ENCODE results near the gene CDCP1.

Gene CDCP1

DNA sequence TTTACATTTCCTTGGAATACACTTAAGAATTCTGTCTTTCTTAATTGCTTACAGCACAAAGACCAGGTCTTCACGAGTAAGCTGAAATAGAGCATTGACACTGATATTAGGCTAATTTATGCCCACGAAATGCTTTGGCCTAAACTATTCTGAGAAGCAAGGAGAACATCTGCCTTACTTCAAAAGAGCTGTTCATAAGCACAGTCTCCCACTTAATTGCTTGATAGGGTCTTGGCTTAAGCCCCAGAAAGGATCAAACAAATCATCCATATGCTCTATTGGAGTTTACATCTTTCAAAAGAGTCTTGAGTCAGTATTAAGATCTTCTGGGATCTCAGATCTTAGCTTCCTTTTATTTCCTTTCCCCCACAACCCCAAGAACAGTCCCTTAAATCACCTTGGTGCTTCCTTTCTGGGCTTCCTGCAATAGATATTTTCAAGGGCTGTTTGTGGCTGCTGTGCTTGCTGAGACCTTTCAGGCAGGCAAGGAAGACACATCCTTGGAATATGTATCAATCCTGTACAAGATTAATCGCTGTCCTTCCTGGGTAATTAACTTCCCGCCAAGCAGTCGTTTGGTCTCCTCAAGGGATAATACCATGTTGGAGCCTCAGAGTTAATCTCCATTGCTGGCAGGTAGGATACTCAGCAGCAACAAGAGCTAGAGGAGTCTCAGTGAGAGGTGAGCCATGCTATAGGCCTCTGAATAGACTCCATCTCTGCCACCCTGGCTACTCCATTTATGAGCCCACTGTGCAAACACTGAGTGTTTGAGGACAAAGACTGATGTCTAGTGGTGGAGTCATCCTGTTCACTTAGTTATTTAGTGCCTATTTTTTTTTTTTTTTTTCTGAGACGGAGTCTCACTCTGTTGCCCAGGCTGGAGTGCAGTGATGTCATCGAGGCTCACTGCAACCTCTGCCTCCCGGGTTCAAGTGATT, 42.8 kb upstream of the CDCP1 start:
- Mint-ChIP-seq H3K36me3 (ENCODE audit: low read depth) (no peaks in the 10 kb centered on the region), H3K9me3 (no peaks in the 10 kb centered on the region), H3K27ac (peak overlapping the region; percentile 83 to 92 (median 92)), H3K27me3 (ENCODE audit: low read depth) (peaks cover 5% of the 10 kb centered on the region), H3K4me1 (peaks cover 46% of the 10 kb centered on the region), H3K4me3 (no peak overlapping the region)
- TF ChIP-seq, protein P1, sequence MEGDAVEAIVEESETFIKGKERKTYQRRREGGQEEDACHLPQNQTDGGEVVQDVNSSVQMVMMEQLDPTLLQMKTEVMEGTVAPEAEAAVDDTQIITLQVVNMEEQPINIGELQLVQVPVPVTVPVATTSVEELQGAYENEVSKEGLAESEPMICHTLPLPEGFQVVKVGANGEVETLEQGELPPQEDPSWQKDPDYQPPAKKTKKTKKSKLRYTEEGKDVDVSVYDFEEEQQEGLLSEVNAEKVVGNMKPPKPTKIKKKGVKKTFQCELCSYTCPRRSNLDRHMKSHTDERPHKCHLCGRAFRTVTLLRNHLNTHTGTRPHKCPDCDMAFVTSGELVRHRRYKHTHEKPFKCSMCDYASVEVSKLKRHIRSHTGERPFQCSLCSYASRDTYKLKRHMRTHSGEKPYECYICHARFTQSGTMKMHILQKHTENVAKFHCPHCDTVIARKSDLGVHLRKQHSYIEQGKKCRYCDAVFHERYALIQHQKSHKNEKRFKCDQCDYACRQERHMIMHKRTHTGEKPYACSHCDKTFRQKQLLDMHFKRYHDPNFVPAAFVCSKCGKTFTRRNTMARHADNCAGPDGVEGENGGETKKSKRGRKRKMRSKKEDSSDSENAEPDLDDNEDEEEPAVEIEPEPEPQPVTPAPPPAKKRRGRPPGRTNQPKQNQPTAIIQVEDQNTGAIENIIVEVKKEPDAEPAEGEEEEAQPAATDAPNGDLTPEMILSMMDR (IDR thresholded peaks at IDR 0.05; ENCODE audit: unreplicated experiment in 3 of 3) = no peak

- H3K9me3 Mint-ChIP-seq = no peaks in the 10 kb centered on the region
- H3K4me3 Mint-ChIP-seq = no peak overlapping the region
- TF ChIP-seq, protein P1 (IDR thresholded peaks at IDR 0.05; ENCODE audit: unreplicated experiment in 3 of 3) = no peak
- H3K27ac Mint-ChIP-seq = peak overlapping the region; percentile 67 to 92 (median 83)
- H3K4me1 Mint-ChIP-seq = peaks cover 57% of the 10 kb centered on the region
- H3K36me3 Mint-ChIP-seq (ENCODE audit: low read depth) = no peaks in the 10 kb centered on the region
- H3K27me3 Mint-ChIP-seq (ENCODE audit: low read depth) = peaks cover 5% of the 10 kb centered on the region
Observed at GRCh38 chr3:45187694-45188141, 41.5 kb upstream of the CDCP1 start.

DNA sequence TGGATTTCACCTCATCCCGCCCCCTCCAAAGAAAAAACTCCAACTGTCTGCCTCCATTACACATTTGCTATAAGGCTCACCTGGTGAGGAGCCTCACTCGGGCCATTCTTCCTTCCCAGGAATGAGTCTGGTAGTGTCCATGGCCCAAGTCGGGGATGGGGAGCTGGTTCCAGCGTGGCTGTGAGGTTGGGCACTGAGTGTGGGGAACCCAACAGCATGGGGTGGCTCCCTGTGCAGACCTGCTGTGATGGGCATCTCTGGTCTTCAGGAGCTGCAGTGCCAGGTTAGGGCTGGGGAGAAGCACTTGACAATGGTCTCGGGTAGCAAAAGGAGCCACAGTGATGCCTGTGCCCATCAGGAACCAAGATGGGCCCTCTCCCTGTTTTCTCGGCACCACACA, 40.7 kb upstream of the CDCP1 start:
- H3K9me3 Mint-ChIP-seq = no peaks in the 10 kb centered on the region
- peaks cover 53% of the 10 kb centered on the region for H3K4me1 Mint-ChIP-seq
- peaks cover 9% of the 10 kb centered on the region for H3K27me3 Mint-ChIP-seq (ENCODE audit: low read depth)
- no peak overlapping the region for H3K4me3 Mint-ChIP-seq
- H3K27ac Mint-ChIP-seq = peak overlapping the region in 1 of 3 experiments; percentile 20
- TF ChIP-seq, protein P1 (IDR thresholded peaks at IDR 0.05; ENCODE audit: unreplicated experiment in 3 of 3) = no peak
- no peaks in the 10 kb centered on the region for H3K36me3 Mint-ChIP-seq (ENCODE audit: low read depth)

DNA sequence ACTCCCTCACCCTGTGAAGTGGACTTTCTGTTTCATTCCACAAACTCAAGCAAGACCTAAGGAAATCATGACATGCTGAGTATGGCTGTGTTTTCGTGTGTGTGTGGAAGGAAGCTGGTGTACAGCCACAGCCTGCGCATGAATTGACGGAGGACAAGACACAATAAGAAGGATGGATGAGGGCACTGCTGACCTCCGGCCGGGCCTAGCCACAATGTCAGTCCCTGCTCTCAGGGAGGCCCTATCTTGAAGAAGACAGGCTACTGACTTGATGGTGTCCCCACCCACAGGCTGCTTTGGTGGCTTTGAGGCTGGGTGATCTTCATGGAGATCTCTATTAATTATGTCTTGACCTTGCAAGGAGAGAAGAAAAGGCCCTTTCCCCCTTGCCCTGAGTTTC, 39.3 kb upstream of the CDCP1 start:
- TF ChIP-seq, protein P1 (IDR thresholded peaks at IDR 0.05; ENCODE audit: unreplicated experiment in 3 of 3) = no peak
- Mint-ChIP-seq H3K4me3 (no peak overlapping the region), H3K36me3 (ENCODE audit: low read depth) (no peaks in the 10 kb centered on the region), H3K27me3 (ENCODE audit: low read depth) (peaks cover 6% of the 10 kb centered on the region), H3K27ac (peak overlapping the region; percentile 37 to 89 (median 48)), H3K9me3 (no peaks in the 10 kb centered on the region), H3K4me1 (peaks cover 62% of the 10 kb centered on the region)

GRCh38 chr3:45185052-45185451, 38.9 kb upstream of the CDCP1 start:
- Mint-ChIP-seq H3K4me3 (no peak overlapping the region), H3K36me3 (ENCODE audit: low read depth) (no peaks in the 10 kb centered on the region), H3K9me3 (no peaks in the 10 kb centered on the region), H3K27ac (peak overlapping the region in 2 of 3 experiments; percentile 48 to 89), H3K27me3 (ENCODE audit: low read depth) (peaks cover 4% of the 10 kb centered on the region), H3K4me1 (peaks cover 66% of the 10 kb centered on the region)
- TF ChIP-seq, protein P1 (IDR thresholded peaks at IDR 0.05; ENCODE audit: unreplicated experiment in 3 of 3) = no peak
